Calu3 (cell line): ENCODE data around the gene SLC13A2. TPM values are rescaled to one million over a fixed set of nuclear protein-coding genes. Genes with fewer than 3 reads are reported as not detected.
A peak's percentile ranks its signal among the peaks of the same experiment; 100 is the strongest.

ENCODE experiments used
- BruUV-seq: library from RNA; stranded (reverse); fragments of 400-500 nt; replicated peaks from 2 replicates; lab custom pipeline; 2021; lab: Mats Ljungman, UMichigan
- CTCF ChIA-PET: fragments of 300-600 bp; sonication (Branson Sonifier 250); formaldehyde crosslinking; loops from one replicate; lab custom pipeline; 2022; ENCODE audit warnings: antibody characterized with exemption; lab: Charles Lee
- DNase-seq: peaks from one replicate; pipeline ENCODE4 v3.0.0; 2022
- H3K27ac Mint-ChIP-seq: one replicate; pipeline ENCODE4 v1.8.0; 2022; ENCODE audit warnings: mixed read lengths; ENCODE audit not compliant: unreplicated experiment
- H3K27me3 Mint-ChIP-seq: one replicate; pipeline ENCODE4 v1.8.0; 2022; ENCODE audit warnings: mixed read lengths; ENCODE audit not compliant: unreplicated experiment
- H3K36me3 Mint-ChIP-seq: one replicate; pipeline ENCODE4 v1.8.0; 2022; ENCODE audit warnings: mild to moderate bottlenecking, moderate library complexity, mixed read lengths; ENCODE audit not compliant: insufficient read depth, unreplicated experiment
- H3K4me1 Mint-ChIP-seq: one replicate; pipeline ENCODE4 v1.8.0; 2022; ENCODE audit warnings: mild to moderate bottlenecking, low read depth, mixed read lengths; ENCODE audit not compliant: unreplicated experiment
- H3K4me3 Mint-ChIP-seq: one replicate; pipeline ENCODE4 v1.8.0; 2022; ENCODE audit warnings: mild to moderate bottlenecking, low read depth, moderate library complexity, mixed read lengths; ENCODE audit not compliant: unreplicated experiment
- H3K9me3 Mint-ChIP-seq: one replicate; pipeline ENCODE4 v1.8.0; 2022; ENCODE audit warnings: low read depth, mixed read lengths; ENCODE audit not compliant: unreplicated experiment
- intact Hi-C: fragments of 100-400 bp; cut with micrococcal nuclease; formaldehyde crosslinking; loops from one replicate; pipeline ENCODE4 v1.10.0; 2022; ENCODE audit not compliant: unreplicated experiment
- total RNA-seq: library from RNA; stranded (reverse); gene quantifications from 2 replicates; pipeline ENCODE4 v1.2.3, GENCODE V29; 2022
- TF ChIP-seq, protein P1 (sequence below): fragments of 200-600 bp; IDR thresholded peaks from one replicate; pipeline ENCODE4 v1.8.0; 2022; ENCODE audit warnings: antibody characterized with exemption; ENCODE audit not compliant: unreplicated experiment

SLC13A2 gene
- total RNA-seq, 1 experiment from 2014 or later: not detected

DNA sequence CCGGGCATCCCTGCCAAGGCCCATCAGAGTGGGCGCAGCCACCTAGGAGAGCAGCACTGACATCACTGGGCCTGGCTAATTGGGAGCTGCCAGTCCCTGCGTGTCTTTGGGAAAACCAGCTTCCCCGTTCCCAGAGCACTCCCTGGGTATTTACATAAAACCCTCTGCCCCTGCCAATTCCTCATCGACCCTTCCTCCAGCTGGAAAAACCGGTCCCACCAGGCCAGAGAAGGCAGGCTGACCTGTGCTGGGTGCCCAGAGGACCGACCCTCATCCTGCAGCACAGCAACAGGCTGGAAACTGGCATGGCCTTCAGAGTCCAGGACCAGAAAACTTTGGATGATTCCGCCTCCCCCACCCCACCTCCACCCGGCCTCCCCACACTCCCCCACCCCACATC is 24.5 kb downstream of the SLC13A2 start:
- peak; percentile 94 for DNase-seq
- Mint-ChIP-seq H3K36me3 (peaks cover 10% of the 10 kb centered on the region), H3K9me3 (no peaks in the 10 kb centered on the region), H3K27ac (peak overlapping the region; percentile 88), H3K4me1 (peaks cover 7% of the 10 kb centered on the region), H3K4me3 (peak overlapping the region; percentile 41), H3K27me3 (peaks cover 10% of the 10 kb centered on the region)
- no TSS peak for BruUV-seq
- intact Hi-C loops: no loop called here
- CTCF ChIA-PET: interaction anchor here (0.6 to 1.6 kb wide), 6 partner anchors 10 to 50 kb away, joined by 3 to 5 read pairs (median 3); no protein-coding TSS in a partner anchor
- TF ChIP-seq, protein P1, sequence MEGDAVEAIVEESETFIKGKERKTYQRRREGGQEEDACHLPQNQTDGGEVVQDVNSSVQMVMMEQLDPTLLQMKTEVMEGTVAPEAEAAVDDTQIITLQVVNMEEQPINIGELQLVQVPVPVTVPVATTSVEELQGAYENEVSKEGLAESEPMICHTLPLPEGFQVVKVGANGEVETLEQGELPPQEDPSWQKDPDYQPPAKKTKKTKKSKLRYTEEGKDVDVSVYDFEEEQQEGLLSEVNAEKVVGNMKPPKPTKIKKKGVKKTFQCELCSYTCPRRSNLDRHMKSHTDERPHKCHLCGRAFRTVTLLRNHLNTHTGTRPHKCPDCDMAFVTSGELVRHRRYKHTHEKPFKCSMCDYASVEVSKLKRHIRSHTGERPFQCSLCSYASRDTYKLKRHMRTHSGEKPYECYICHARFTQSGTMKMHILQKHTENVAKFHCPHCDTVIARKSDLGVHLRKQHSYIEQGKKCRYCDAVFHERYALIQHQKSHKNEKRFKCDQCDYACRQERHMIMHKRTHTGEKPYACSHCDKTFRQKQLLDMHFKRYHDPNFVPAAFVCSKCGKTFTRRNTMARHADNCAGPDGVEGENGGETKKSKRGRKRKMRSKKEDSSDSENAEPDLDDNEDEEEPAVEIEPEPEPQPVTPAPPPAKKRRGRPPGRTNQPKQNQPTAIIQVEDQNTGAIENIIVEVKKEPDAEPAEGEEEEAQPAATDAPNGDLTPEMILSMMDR: no peak

DNA sequence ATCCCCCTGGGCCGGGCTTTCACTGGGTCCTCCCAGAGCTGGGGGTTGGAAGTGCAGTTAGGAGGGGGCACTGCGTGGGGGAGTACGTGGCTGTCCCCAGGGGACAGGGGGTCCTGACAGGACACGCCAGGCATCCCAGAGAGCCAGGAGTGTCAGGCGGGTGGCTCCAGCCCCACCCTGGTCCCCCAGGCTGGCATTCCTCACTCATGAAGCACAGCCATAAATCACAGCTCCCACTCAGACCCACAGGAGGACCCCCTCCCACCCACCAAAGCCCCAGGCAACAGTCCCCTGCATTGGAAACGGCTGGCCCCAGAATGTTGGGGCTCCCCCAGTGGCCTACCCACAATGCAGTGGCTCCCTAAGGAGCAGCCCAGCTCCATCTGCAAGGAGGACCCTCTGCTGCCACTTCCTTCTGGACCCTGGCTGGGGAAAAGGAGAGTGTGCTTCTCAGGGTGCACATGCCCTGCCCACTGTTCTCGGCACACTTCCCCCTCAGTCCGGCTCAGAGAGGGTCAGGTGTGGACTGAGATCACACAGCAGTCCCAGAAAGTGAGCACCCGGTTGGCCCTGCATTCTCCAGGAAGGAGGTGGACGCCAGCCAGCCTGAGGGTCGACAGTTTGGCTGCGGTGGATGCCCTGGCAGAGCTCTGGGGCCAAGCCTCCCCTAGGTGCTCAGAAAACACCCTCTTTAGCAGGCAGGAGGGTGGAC is 25.4 kb downstream of the SLC13A2 start:
- no peak overlapping the region for H3K27ac Mint-ChIP-seq
- peaks cover 10% of the 10 kb centered on the region for H3K36me3 Mint-ChIP-seq
- DNase-seq: no peak
- CTCF ChIA-PET: interaction anchor here (1.6 kb wide), 1 partner anchor 9 kb away, joined by 5 read pairs; no protein-coding TSS in a partner anchor
- peaks cover 5% of the 10 kb centered on the region for H3K27me3 Mint-ChIP-seq
- intact Hi-C loops: no loop called here
- no peaks in the 10 kb centered on the region for H3K9me3 Mint-ChIP-seq
- H3K4me1 Mint-ChIP-seq: peaks cover 7% of the 10 kb centered on the region
- TF ChIP-seq, protein P1: no peak
- BruUV-seq: no TSS peak
- no peak overlapping the region for H3K4me3 Mint-ChIP-seq

DNA sequence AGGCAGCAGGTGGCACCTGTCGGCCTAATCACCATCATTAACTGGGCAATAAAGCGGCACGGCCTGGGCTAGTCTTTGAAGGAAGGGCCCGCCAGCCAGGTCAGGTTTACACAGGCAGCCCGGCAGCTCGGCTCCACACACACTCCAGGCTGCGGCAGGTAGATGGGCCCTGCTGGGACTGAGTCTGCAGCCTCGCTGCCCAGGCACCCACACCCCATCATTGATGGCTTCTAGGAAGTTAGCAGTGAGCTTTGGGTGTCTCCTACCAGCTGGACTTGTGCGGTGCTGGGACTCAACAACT is 25.9 kb downstream of the SLC13A2 start:
- peaks cover 9% of the 10 kb centered on the region for H3K27me3 Mint-ChIP-seq
- no peak overlapping the region for H3K4me3 Mint-ChIP-seq
- TF ChIP-seq, protein P1: no peak
- peaks cover 7% of the 10 kb centered on the region for H3K4me1 Mint-ChIP-seq
- peaks cover 10% of the 10 kb centered on the region for H3K36me3 Mint-ChIP-seq
- intact Hi-C loops: no loop called here
- CTCF ChIA-PET: no interaction called here
- DNase-seq: no peak
- no TSS peak for BruUV-seq
- H3K9me3 Mint-ChIP-seq: no peaks in the 10 kb centered on the region
- no peak overlapping the region for H3K27ac Mint-ChIP-seq

DNA sequence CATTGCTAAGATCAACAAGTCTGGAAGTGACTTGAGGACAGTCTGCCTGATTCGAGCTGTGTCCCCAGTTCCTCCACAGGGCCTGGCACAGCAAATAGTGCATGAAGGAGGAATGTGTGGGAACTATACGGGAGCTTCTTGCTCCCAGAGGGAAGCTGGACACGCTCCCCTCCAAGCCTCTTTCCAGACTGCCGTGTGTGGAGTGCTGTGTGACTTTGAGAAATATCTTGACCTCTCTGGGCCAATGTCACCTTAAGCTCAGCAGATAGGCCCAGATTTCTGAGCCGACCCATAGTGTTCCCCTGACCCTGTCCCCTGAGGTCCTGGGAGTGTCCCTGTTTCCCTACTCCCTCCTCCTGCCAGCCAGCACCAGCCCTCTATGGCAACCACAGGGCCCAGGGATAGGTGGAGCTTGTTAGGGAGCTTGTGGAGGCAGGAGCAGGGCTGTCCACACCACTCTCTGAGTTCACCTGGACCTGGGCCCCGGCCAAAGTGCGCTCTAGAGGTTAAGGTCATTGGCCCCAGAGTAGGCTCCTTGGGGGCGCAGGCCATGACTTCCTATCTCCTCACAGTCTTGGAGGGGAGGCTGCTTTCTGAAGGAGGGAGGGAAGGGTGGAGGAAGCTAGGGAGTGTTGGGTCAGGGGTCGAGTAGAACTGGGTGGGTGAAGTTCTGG is 26.4 kb downstream of the SLC13A2 start:
- TF ChIP-seq, protein P1: no peak
- H3K27me3 Mint-ChIP-seq: peaks cover 14% of the 10 kb centered on the region
- DNase-seq: no peak
- intact Hi-C loops: no loop called here
- CTCF ChIA-PET: no interaction called here
- H3K4me3 Mint-ChIP-seq: no peak overlapping the region
- H3K36me3 Mint-ChIP-seq: peaks cover 10% of the 10 kb centered on the region
- no peaks in the 10 kb centered on the region for H3K9me3 Mint-ChIP-seq
- no TSS peak for BruUV-seq
- peaks cover 7% of the 10 kb centered on the region for H3K4me1 Mint-ChIP-seq
- H3K27ac Mint-ChIP-seq: no peak overlapping the region
